NB4 (cell line): ENCODE data around the gene CREG1.

ENCODE experiments used
- POLR2A ChIP-seq: IDR thresholded peaks from 2 replicates; pipeline ENCODE4 v1.6.1; 2011; ENCODE audit warnings: mild to moderate bottlenecking; ENCODE audit not compliant: insufficient read length; ENCODE audit errors: extremely low read depth
- TF ChIP-seq, protein P1 (sequence below): IDR thresholded peaks from one replicate; pipeline ENCODE4 v1.5.1; 2012; ENCODE audit warnings: low read depth, low read length

GRCh38 chr1:167563579-167564246, 10.2 kb upstream of the CREG1 start:
- TF ChIP-seq, protein P1, sequence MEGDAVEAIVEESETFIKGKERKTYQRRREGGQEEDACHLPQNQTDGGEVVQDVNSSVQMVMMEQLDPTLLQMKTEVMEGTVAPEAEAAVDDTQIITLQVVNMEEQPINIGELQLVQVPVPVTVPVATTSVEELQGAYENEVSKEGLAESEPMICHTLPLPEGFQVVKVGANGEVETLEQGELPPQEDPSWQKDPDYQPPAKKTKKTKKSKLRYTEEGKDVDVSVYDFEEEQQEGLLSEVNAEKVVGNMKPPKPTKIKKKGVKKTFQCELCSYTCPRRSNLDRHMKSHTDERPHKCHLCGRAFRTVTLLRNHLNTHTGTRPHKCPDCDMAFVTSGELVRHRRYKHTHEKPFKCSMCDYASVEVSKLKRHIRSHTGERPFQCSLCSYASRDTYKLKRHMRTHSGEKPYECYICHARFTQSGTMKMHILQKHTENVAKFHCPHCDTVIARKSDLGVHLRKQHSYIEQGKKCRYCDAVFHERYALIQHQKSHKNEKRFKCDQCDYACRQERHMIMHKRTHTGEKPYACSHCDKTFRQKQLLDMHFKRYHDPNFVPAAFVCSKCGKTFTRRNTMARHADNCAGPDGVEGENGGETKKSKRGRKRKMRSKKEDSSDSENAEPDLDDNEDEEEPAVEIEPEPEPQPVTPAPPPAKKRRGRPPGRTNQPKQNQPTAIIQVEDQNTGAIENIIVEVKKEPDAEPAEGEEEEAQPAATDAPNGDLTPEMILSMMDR: no peak
- TF ChIP-seq POLR2A: no peak
